Fibroblast of lung (primary cell): ENCODE results near the gene VPS11.

Experiments
- EZH2 ChIP-seq: IDR thresholded peaks from 2 replicates; pipeline ENCODE4 v1.5.1; 2012; ENCODE audit warnings: low read length, control low read depth, mild to moderate bottlenecking; ENCODE audit errors: missing control alignments
- TF ChIP-seq, protein P1 (sequence below), 2 donors: IDR thresholded peaks in 1 of 2; conservative IDR thresholded peaks in 1 of 2; 1 replicate in 1 of 2; 2 replicates in 1 of 2; pipeline ENCODE4 v1.5.1; 2011 to 2012; ENCODE audit warnings: low read length in 2 of 2, control low read depth in 1 of 2, inconsistent platforms in 1 of 2, low read depth in 1 of 2, mild to moderate bottlenecking in 1 of 2

GRCh38 chr11:119126675-119127268 is 59.2 kb downstream of the VPS11 start:
- TF ChIP-seq, protein P1, sequence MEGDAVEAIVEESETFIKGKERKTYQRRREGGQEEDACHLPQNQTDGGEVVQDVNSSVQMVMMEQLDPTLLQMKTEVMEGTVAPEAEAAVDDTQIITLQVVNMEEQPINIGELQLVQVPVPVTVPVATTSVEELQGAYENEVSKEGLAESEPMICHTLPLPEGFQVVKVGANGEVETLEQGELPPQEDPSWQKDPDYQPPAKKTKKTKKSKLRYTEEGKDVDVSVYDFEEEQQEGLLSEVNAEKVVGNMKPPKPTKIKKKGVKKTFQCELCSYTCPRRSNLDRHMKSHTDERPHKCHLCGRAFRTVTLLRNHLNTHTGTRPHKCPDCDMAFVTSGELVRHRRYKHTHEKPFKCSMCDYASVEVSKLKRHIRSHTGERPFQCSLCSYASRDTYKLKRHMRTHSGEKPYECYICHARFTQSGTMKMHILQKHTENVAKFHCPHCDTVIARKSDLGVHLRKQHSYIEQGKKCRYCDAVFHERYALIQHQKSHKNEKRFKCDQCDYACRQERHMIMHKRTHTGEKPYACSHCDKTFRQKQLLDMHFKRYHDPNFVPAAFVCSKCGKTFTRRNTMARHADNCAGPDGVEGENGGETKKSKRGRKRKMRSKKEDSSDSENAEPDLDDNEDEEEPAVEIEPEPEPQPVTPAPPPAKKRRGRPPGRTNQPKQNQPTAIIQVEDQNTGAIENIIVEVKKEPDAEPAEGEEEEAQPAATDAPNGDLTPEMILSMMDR (conservative IDR thresholded peaks at IDR 0.05 in 1 of 2, IDR thresholded peaks at IDR 0.05 in 1 of 2; ENCODE audit: low read depth in 1 of 2, low read length in 2 of 2): no peak
- TF ChIP-seq EZH2: no peak
